ENCODE data around the gene PTPRN2. TPM values are rescaled to one million over a fixed set of nuclear protein-coding genes. Genes with fewer than 3 reads are reported as not detected.

PTPRN2 gene
- total RNA-seq, 4 donors from 2014 or later, result 2.0 to 9.5 (median 2.6) TPM

GRCh38 chr7:158454631-158455030, 133.0 kb downstream of the PTPRN2 start:
- ATAC-seq (ENCODE audit: low FRiP score) (no peak), DNase-seq (ENCODE audit: low spot score) (no peak)
- TF ChIP-seq, protein P1, sequence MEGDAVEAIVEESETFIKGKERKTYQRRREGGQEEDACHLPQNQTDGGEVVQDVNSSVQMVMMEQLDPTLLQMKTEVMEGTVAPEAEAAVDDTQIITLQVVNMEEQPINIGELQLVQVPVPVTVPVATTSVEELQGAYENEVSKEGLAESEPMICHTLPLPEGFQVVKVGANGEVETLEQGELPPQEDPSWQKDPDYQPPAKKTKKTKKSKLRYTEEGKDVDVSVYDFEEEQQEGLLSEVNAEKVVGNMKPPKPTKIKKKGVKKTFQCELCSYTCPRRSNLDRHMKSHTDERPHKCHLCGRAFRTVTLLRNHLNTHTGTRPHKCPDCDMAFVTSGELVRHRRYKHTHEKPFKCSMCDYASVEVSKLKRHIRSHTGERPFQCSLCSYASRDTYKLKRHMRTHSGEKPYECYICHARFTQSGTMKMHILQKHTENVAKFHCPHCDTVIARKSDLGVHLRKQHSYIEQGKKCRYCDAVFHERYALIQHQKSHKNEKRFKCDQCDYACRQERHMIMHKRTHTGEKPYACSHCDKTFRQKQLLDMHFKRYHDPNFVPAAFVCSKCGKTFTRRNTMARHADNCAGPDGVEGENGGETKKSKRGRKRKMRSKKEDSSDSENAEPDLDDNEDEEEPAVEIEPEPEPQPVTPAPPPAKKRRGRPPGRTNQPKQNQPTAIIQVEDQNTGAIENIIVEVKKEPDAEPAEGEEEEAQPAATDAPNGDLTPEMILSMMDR (IDR thresholded peaks at IDR 0.05), result no peak

DNA sequence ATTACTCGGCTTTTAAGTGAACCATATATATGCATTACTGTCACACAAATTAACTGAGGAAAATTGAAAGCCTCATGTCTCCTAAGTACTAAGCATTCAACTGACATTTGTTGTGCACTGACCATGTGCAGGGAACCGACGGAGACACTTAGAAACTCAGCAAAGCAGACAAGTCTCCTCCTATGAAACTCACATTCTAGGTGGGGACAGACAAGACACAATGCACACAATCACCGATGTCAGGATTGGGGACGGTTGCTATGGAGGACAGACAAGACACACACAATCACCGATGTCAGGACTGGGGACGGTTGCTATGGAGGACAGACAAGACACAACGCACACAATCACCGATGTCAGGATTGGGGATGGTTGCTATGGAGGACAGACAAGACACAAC, 134.0 kb downstream of the PTPRN2 start:
- ATAC-seq (ENCODE audit: low FRiP score) (no peak), DNase-seq (ENCODE audit: low spot score) (no peak)
- TF ChIP-seq, protein P1 (IDR thresholded peaks at IDR 0.05), result no peak

- DNase-seq (ENCODE audit: low spot score) (no peak), ATAC-seq (ENCODE audit: low FRiP score) (no peak)
- TF ChIP-seq, protein P1 (IDR thresholded peaks at IDR 0.05), result no peak
These were observed 135.3 kb downstream of the PTPRN2 start for GRCh38 chr7:158452331-158452730.

DNA sequence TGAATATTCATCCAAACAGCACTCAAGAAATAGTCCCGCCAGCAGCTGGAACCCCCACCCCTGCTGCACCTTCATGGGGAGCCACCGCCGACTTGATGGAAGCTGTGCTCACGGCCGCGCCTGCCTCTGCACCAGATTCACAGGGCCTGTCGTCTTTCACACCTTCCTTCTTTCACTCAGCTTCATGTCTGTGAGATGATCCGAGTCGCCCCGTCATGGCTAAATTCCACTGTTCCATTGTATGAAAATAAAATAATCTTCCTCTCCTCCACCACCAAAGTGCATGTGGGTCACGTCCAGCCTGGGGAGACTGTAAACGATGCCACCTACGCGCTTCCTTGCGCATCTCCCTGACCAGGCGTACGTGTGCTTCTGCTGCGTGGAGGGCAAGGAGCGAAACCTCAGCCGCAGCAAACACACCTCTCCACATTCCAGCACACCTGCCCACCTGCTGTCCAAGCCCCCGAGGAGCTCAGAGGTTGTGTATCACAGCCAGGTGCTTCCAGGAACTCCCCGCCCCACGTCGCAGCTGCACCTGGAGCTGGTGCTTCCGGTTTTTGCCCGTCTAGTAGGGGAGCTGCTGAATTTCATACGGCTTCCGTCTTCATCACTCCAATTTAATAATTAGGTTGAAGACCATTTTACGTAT, 137.0 kb downstream of the PTPRN2 start:
- ATAC-seq (ENCODE audit: low FRiP score) (no peak), DNase-seq (ENCODE audit: low spot score) (no peak)
- TF ChIP-seq, protein P1 (IDR thresholded peaks at IDR 0.05), result no peak

GRCh38 chr7:158449942-158450341, 137.7 kb downstream of the PTPRN2 start:
- TF ChIP-seq, protein P1 (IDR thresholded peaks at IDR 0.05), result no peak
- DNase-seq (ENCODE audit: low spot score), result no peak
- ATAC-seq (ENCODE audit: low FRiP score), result no peak

DNA sequence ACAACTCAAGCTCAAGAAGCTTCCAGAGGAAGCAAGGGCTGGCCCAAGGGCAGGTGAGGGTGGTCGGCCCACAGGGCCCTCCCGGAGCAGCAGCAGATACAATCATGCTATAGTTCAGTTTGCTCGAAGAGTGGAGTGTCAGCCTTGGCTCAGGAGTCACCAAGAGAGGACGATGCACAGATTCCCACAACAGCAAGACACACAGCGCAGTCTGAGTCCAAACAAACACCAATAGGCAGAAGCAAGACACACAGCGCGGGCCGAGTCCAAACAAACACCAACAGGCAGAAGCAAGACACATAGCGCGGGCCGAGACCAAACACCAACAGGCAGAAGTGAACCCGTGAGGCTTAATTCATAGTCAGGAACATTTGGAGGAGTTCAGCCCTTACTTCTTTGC, 138.4 kb downstream of the PTPRN2 start:
- no peak for ATAC-seq (ENCODE audit: low FRiP score)

More for the DNA sequence above, 138.4 kb downstream of the PTPRN2 start:
- TF ChIP-seq, protein P1 (IDR thresholded peaks at IDR 0.05), result no peak
- DNase-seq (ENCODE audit: low spot score), result no peak

Measured in omental fat pad (tissue), 4 donors.